Activated CD8-positive, alpha-beta T cell treated with anti-CD3 and anti-CD28 coated beads for 36 hours (primary cell): ENCODE results near the gene FN3KRP. TPM values are rescaled to one million over a fixed set of nuclear protein-coding genes. Genes with fewer than 3 reads are reported as not detected.
"Not testable (repeated sequence)": the region's sequence is repeated elsewhere in the genome, so short reads cannot be mapped to it uniquely, and the experiment has no call there.

Source experiments
- ATAC-seq: fragments of 200-7000 bp; cut with Tn5 transposase; one replicate; pipeline ENCODE4 v1.10.0; 2021; ENCODE audit warnings: mild to moderate bottlenecking, moderate library complexity
- CTCF ChIA-PET: fragments of 350-600 bp; sonication (Branson Sonifier 250); formaldehyde crosslinking; loops from one replicate; lab custom pipeline; 2021; ENCODE audit warnings: antibody characterized with exemption; lab: Charles Lee
- POLR2A ChIA-PET: fragments of 350-600 bp; sonication (Branson Sonifier 250); formaldehyde crosslinking; loops from one replicate; lab custom pipeline; 2021; ENCODE audit warnings: antibody characterized with exemption; lab: Charles Lee
- DNase-seq: peaks from one replicate; pipeline ENCODE4 v3.0.0-alpha.2; 2020
- H3K27ac Mint-ChIP-seq: one replicate; pipeline ENCODE4 v1.8.0; 2021; ENCODE audit warnings: mild to moderate bottlenecking, mixed read lengths
- H3K27me3 Mint-ChIP-seq: one replicate; pipeline ENCODE4 v1.8.0; 2021; ENCODE audit warnings: mixed read lengths
- H3K36me3 Mint-ChIP-seq: one replicate; pipeline ENCODE4 v1.8.0; 2021; ENCODE audit warnings: low read depth, mixed read lengths
- H3K4me1 Mint-ChIP-seq: one replicate; pipeline ENCODE4 v1.8.0; 2021; ENCODE audit warnings: low read depth, mixed read lengths
- H3K4me3 Mint-ChIP-seq: one replicate; pipeline ENCODE4 v1.8.0; 2021; ENCODE audit warnings: mild to moderate bottlenecking, moderate library complexity, mixed read lengths
- H3K9me3 Mint-ChIP-seq: one replicate; pipeline ENCODE4 v1.8.0; 2021; ENCODE audit warnings: mixed read lengths
- intact Hi-C: fragments of 100-400 bp; cut with micrococcal nuclease; formaldehyde crosslinking; loops from one replicate; pipeline ENCODE4 v1.10.0; 2022
- total RNA-seq, 2 experiments: library from RNA; stranded (reverse); gene quantifications; one replicate each; pipeline ENCODE4 v1.2.3, GENCODE V29; 2021
- TF ChIP-seq, protein P1 (sequence below): fragments of 200-600 bp; IDR thresholded peaks from one replicate; pipeline ENCODE4 v1.8.0; 2022; ENCODE audit warnings: antibody characterized with exemption, mild to moderate bottlenecking

FN3KRP gene
- total RNA-seq, 2 experiments from 2014 or later = 28.3 to 32.8 TPM

GRCh38 chr17:82740906-82741759 is 24.6 kb downstream of the FN3KRP start:
- TF ChIP-seq, protein P1, sequence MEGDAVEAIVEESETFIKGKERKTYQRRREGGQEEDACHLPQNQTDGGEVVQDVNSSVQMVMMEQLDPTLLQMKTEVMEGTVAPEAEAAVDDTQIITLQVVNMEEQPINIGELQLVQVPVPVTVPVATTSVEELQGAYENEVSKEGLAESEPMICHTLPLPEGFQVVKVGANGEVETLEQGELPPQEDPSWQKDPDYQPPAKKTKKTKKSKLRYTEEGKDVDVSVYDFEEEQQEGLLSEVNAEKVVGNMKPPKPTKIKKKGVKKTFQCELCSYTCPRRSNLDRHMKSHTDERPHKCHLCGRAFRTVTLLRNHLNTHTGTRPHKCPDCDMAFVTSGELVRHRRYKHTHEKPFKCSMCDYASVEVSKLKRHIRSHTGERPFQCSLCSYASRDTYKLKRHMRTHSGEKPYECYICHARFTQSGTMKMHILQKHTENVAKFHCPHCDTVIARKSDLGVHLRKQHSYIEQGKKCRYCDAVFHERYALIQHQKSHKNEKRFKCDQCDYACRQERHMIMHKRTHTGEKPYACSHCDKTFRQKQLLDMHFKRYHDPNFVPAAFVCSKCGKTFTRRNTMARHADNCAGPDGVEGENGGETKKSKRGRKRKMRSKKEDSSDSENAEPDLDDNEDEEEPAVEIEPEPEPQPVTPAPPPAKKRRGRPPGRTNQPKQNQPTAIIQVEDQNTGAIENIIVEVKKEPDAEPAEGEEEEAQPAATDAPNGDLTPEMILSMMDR = no peak
- no peak for DNase-seq
- intact Hi-C loops = no loop called here
- H3K27ac Mint-ChIP-seq = no peak overlapping the region
- no peak overlapping the region for H3K4me3 Mint-ChIP-seq
- CTCF ChIA-PET = interaction anchor here (0.9 kb wide), 1 partner anchor 14 kb away, joined by 3 read pairs; no protein-coding TSS in a partner anchor
- no peaks in the 10 kb centered on the region for H3K27me3 Mint-ChIP-seq
- no peaks in the 10 kb centered on the region for H3K4me1 Mint-ChIP-seq
- H3K9me3 Mint-ChIP-seq = peaks cover 15% of the 10 kb centered on the region
- POLR2A ChIA-PET = interaction anchor here (0.5 kb wide), 1 partner anchor 290 kb away, joined by 3 read pairs; the partner anchor contains the start of gene CYBC1
- no peak for ATAC-seq
- peaks cover 20% of the 10 kb centered on the region for H3K36me3 Mint-ChIP-seq

DNA sequence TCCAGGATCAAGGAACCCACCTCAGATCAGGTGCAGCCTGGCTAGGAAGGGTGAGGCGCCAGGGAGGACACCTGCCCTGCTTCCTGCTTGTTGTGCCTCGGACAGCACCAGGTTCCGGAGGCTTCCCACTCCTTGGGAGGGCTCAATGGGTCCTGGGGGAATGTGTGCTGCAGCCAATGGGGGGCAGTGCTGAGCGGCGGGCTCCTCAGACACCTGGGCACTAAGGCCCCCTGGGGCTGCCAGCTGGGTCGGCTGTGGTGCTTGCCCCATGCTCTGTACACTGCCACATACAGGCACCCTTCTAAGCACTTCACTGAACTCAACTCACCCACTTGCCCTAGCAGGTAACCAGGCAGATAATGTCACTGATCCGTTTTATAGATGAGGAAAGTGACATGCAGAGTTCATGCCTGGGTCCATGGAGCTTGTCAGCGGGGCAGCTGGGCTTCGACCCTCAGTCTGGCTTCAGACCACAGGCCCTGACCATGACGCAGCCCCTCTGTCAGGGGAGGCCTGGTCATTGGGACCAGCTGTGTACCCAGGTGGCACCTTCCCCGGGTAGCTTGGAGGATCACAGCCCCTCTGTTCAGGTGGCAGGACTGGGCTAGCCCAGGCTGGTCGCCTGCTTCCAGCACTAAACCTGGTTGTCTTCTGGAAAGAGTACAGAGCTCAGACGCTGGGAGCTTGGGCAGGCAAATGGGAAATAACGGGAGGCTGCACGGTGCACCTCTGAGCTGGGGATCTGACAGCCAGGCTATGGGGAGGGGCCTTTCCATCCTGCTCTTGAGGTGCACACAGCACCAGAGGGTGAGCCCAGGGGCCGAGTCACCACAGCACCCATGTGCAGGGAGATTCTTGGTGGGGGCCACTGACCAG is 27.1 kb downstream of the FN3KRP start:
- intact Hi-C loops = no loop called here
- no peaks in the 10 kb centered on the region for H3K4me1 Mint-ChIP-seq
- peaks cover 20% of the 10 kb centered on the region for H3K36me3 Mint-ChIP-seq
- H3K27ac Mint-ChIP-seq = no peak overlapping the region
- peaks cover 17% of the 10 kb centered on the region for H3K9me3 Mint-ChIP-seq
- TF ChIP-seq, protein P1 = no peak
- ATAC-seq (no peak), DNase-seq (no peak)
- ChIA-PET POLR2A (no interaction called here), CTCF (no interaction called here)
- H3K4me3 Mint-ChIP-seq = no peak overlapping the region
- no peaks in the 10 kb centered on the region for H3K27me3 Mint-ChIP-seq

DNA sequence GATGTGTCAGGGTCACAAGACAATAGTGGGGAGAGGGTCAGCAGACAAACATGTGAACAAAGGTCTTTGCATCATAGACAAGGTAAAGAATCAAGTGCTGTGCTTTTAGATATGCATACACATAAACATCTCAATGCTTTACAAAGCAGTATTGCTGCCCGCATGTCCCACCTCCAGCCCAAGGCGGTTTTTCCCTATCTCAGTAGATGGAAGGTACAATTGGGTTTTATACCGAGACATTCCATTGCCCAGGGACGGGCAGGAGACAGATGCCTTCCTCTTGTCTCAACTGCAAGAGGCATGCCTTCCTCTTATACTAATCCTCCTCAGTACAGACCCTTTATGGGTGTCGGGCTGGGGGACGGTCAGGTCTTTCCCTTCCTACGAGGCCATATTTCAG is 28.2 kb downstream of the FN3KRP start:
- H3K27ac Mint-ChIP-seq, intact Hi-C loops, ATAC-seq, CTCF ChIA-PET, H3K27me3 Mint-ChIP-seq, DNase-seq, H3K4me3 Mint-ChIP-seq, POLR2A ChIA-PET, H3K4me1 Mint-ChIP-seq: not testable (repeated sequence)
- H3K36me3 Mint-ChIP-seq = peaks cover 20% of the 10 kb centered on the region
- H3K9me3 Mint-ChIP-seq = peaks cover 17% of the 10 kb centered on the region

- ATAC-seq = no peak
- Mint-ChIP-seq H3K27me3 (no peaks in the 10 kb centered on the region), H3K36me3 (peaks cover 15% of the 10 kb centered on the region), H3K4me1 (no peaks in the 10 kb centered on the region), H3K27ac (no peak overlapping the region), H3K9me3 (peaks cover 14% of the 10 kb centered on the region), H3K4me3 (no peak overlapping the region)
- DNase-seq = no peak
- POLR2A ChIA-PET = no interaction called here
- intact Hi-C loops = no loop called here
- TF ChIP-seq, protein P1 = no peak
- CTCF ChIA-PET = no interaction called here
Observed at GRCh38 chr17:82745524-82745923, 29.0 kb downstream of the FN3KRP start.

DNA sequence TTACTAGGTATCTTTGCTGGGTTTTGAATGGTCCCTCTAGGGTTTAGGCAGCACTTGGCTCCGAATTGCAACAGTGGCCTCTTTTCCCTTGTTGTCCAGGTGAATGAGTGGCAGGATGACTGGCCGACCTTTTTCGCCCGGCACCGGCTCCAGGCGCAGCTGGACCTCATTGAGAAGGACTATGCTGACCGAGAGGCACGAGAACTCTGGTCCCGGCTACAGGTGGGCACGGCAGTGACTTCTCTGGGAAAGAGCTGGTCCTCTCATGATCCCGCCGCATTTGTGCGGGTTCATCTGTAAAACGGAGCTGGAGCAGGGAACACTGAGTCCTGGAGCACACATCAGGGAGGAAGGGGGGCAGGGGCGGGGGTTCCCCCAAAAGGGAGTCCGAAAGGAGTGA is 32.2 kb downstream of the FN3KRP start:
- no peak overlapping the region for H3K27ac Mint-ChIP-seq
- ChIA-PET POLR2A (no interaction called here), CTCF (interaction anchor here (2.2 kb wide), 1 partner anchor 80 kb away, joined by 5 read pairs; no protein-coding TSS in a partner anchor)
- H3K27me3 Mint-ChIP-seq = no peaks in the 10 kb centered on the region
- ATAC-seq (no peak), DNase-seq (no peak)
- H3K4me1 Mint-ChIP-seq = peaks cover 7% of the 10 kb centered on the region
- peaks cover 5% of the 10 kb centered on the region for H3K36me3 Mint-ChIP-seq
- intact Hi-C loops = no loop called here
- H3K9me3 Mint-ChIP-seq = peaks cover 3% of the 10 kb centered on the region
- no peak overlapping the region for H3K4me3 Mint-ChIP-seq
- TF ChIP-seq, protein P1 = no peak
